ENCODE data around the gene PSG3.
A peak's percentile ranks its signal among the peaks of the same experiment; 100 is the strongest.
"Not testable (repeated sequence)": the region's sequence is repeated elsewhere in the genome, so short reads cannot be mapped to it uniquely, and the experiment has no call there.

The PSG3 gene

DNA sequence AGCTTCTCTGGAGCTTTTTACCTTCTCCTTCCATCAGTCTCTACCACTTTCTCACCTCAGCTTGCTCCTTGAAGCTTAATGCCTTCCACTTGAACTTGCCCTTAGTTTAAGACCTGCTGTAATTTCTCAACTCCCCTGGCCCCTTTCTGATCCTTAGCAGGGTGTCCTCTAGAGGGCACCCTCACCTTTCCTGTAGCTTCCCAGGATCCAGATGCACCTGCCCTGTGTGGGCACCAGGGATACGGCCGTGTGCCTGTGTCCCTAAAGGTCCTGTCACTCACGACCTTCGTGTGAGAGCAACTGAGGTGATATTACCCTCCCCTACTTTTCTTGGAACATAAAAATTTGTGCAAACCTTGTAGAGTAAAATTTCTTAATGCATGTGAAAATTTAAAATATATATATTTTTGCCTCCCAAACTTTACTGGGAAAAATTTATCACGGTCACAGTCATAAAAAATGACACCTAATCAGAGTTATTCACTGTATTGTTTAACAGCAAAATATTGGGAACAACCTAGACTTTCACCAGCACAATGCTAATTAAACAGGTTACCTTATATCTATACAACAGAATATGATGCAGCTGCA, 46.4 kb downstream of the PSG3 start:
- DNase-seq = no peak

DNA sequence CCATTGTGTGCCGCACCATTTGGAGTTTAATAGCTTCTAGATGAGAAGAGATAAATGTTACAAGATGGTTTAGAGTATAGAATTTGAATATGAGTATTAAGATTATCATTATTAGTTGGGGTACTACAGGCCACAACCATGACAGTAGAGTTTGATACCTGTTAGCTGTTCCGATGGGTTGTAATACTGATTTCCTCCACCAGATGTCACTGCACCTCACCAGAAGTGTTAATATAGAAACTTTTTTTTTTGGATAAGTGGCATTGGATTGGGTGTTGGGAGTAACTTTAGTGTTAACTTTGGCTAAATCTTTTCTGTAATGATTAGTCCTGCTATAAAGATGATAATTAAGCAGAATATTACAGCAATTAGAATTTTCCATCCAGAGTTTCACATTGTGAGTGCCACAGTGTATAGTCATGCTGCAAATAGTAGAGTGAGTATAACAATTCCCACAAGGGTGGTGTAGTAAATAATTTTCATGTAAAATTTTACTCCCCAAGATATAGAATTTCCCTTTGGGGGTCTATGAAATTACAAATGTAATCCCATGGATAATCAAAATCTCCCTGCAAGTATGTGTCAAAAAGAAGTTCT, 56.3 kb downstream of the PSG3 start:
- DNase-seq = peak; percentile 4

DNA sequence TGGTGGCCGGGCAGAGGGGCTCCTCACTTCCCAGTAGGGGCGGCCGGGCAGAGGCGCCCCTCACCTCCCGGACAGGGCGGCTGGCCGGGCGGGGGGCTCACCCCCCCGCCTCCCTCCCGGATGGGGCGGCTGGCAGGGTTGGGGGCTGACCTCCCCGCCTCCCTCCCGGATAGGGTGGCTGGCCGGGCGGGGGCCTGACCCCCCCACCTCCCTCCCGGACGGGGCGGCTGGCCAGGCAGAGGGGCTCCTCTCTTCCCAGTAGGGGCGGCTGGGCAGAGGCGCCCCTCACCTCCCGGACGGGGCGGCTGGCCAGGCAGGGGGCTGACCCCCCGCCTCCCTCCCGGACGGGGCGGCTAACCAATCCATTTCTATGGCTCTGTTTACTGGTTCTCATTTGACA, 64.0 kb downstream of the PSG3 start:
- not testable (repeated sequence) for DNase-seq

DNA sequence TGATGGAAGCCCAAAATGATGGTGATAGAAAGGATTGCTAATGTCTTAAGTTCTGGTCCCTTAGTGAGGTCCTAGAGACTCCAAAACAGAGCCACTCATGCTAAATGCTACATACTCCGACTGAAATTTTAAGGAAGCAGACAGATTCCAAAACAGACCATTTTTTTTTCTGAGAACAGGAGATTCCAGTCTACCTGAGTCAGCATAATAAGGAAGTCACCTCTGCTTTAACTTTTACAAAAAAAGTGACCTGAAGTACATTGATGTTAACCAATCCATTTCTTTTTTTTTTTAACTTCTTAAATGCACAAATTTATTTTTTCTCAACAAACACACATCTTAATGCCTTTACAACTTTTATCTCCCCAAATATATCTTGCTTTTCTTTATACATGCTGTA, 65.7 kb downstream of the PSG3 start:
- not testable (repeated sequence) for DNase-seq
